IPS-18a (cell line): ENCODE data around the gene AOX1.
"Not testable (repeated sequence)": the region's sequence is repeated elsewhere in the genome, so short reads cannot be mapped to it uniquely, and the experiment has no call there.

Source experiments
- H3K27ac ChIP-seq: one replicate; pipeline ENCODE4 v1.5.1; 2013; ENCODE audit warnings: low read length
- H3K27me3 ChIP-seq: one replicate; pipeline ENCODE4 v1.6.1; 2013; ENCODE audit warnings: mild to moderate bottlenecking, low read length; ENCODE audit not compliant: control insufficient read depth, insufficient read depth
- H3K36me3 ChIP-seq: one replicate; pipeline ENCODE4 v1.6.1; 2013; ENCODE audit warnings: low read depth, low read length; ENCODE audit not compliant: control insufficient read depth
- H3K4me1 ChIP-seq: one replicate; pipeline ENCODE4 v1.6.1; 2013; ENCODE audit warnings: low read depth, low read length; ENCODE audit not compliant: control insufficient read depth
- H3K4me3 ChIP-seq: one replicate; pipeline ENCODE4 v1.5.1; 2013; ENCODE audit warnings: low read length
- H3K9ac ChIP-seq: one replicate; pipeline ENCODE4 v1.6.1; 2013; ENCODE audit warnings: mild to moderate bottlenecking, low read length, moderate library complexity
- H3K9me3 ChIP-seq: one replicate; pipeline ENCODE4 v1.6.1; 2013; ENCODE audit warnings: low read depth, low read length; ENCODE audit not compliant: control insufficient read depth

The AOX1 gene

DNA sequence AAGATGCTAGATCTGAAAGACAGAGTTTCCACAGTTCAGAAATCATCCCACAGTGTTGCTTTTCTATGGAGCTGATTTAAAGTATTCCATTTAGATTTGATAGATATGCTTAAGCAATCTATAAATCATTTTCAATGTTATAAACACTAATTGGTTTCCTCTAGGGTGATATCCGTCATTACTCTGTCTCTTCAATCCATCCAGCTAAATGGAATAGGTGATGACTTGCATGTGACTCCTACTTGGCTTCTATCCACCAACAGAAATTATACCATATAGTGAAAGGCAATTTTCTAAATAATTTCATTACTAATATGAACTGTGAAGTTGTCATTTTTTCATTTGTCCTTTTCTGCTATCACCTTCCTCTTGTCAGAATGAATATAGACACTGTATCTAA, 84.9 kb downstream of the AOX1 start:
- H3K27ac ChIP-seq = no peak overlapping the region
- no peaks in the 10 kb centered on the region for H3K9me3 ChIP-seq
- H3K9ac ChIP-seq = no peak overlapping the region
- no peaks in the 10 kb centered on the region for H3K4me1 ChIP-seq
- no peaks in the 10 kb centered on the region for H3K36me3 ChIP-seq
- H3K4me3 ChIP-seq = no peak overlapping the region
- H3K27me3 ChIP-seq = no peaks in the 10 kb centered on the region

DNA sequence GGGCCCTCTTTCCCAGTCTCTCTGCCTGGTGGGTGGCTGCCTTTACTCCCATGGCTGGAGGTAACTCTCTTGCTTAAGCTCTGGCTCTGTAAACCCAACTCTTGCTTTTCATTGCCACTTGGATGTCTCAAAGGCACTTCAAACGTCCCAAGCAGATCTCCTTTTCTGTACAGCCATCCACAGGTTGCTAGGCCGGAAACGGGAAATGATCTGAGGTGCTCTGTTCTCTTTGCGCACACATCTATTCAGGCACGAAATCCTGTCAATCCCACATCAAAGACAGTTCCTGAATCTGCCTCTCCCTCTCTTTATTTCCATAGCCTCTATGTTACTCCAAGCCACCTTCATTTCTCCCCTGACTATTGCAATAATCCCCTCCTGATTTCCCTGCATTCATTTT, 87.4 kb downstream of the AOX1 start:
- no peaks in the 10 kb centered on the region for H3K9me3 ChIP-seq
- H3K9ac ChIP-seq = no peak overlapping the region
- no peaks in the 10 kb centered on the region for H3K36me3 ChIP-seq
- H3K27me3 ChIP-seq = no peaks in the 10 kb centered on the region
- no peak overlapping the region for H3K27ac ChIP-seq
- H3K4me3 ChIP-seq = no peak overlapping the region
- H3K4me1 ChIP-seq = no peaks in the 10 kb centered on the region

DNA sequence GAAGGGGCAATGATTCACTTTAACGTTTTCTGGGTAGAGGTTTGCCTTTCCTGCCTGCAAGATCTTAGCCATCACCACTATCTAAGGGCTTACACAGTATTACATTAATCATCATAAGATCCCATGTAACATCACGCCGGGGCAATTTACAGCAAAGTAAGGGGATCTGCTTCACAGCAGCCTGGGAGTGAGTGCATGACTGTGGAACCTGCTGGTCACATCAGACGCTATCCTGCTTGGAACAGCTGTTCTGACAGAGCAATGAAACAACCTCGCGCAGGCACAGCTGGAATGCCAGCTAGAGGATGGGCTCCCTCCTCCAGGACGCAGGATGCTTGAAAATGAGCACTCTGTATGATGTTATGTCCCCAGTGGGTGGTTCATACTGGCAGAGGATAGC, 89.0 kb downstream of the AOX1 start:
- Histone ChIP-seq H3K27me3 (no peaks in the 10 kb centered on the region), H3K9ac (no peak overlapping the region)

DNA sequence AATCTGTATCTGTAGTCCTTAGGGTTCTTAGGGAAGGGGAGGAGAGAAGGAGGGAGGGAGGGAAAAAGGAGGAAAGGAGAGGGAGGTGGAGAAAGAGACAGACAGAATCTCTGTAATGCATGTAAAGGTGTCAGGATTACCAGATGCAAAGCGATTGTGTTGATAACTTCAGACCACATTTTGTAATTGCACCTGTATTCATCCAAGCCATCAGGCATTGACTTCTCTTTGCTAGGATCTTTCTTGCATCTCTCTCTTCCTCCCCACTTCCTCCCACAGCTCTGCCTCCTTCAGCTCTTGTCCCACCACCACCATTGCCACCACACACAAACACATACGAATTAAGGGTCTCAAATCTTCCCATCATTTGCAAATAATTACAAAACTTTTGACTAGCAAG, 91.4 kb downstream of the AOX1 start:
- Histone ChIP-seq H3K4me3 (no peak overlapping the region), H3K9me3 (no peaks in the 10 kb centered on the region), H3K9ac (no peak overlapping the region), H3K27ac (no peak overlapping the region), H3K4me1 (no peaks in the 10 kb centered on the region), H3K36me3 (no peaks in the 10 kb centered on the region), H3K27me3 (no peaks in the 10 kb centered on the region)

More for the DNA sequence above, 89.0 kb downstream of the AOX1 start:
- no peaks in the 10 kb centered on the region for H3K9me3 ChIP-seq
- H3K27ac ChIP-seq = no peak overlapping the region
- H3K4me1 ChIP-seq = no peaks in the 10 kb centered on the region
- H3K4me3 ChIP-seq = no peak overlapping the region
- H3K36me3 ChIP-seq = no peaks in the 10 kb centered on the region

DNA sequence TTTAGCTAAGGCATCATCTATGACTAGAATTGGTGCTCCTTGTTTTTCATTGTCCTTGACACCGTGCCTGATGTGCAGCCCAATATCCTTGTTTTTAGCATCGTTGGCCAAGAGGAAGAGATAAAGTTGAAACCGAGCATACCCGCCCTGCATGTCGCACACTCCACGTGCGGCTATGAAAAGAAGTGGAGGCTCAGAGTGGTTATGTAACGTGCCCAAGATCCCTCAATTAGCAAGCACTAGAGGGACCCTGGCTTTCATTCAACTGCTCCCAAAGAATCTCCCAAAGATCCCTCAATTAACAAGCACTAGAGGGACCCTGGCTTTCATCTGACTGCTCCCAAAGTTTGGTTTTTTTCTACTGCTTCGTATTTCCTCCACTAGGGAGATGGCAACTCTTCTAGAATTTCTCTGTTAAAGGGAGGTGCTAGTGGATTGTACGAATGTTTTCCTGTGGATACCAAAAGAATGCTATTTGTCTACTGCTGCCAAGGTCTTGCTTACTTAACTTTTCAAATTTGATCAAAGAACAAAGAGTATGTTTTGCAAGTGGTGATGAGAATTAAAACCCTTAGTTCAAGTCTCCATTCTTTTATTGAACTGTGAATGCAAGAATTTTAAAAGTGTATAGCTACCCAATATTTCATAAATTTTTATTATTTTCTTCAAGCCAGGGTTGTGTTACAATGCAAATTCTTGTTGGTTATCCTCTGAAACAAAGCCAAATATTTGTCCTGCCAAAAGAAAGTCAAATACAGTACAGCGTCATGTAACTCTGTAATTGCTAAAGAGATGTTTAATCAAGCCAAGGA, 92.1 kb downstream of the AOX1 start:
- Histone ChIP-seq H3K27me3 (no peaks in the 10 kb centered on the region), H3K9ac (no peak overlapping the region), H3K4me3 (no peak overlapping the region), H3K36me3 (no peaks in the 10 kb centered on the region), H3K27ac (no peak overlapping the region), H3K4me1 (no peaks in the 10 kb centered on the region), H3K9me3 (no peaks in the 10 kb centered on the region)

DNA sequence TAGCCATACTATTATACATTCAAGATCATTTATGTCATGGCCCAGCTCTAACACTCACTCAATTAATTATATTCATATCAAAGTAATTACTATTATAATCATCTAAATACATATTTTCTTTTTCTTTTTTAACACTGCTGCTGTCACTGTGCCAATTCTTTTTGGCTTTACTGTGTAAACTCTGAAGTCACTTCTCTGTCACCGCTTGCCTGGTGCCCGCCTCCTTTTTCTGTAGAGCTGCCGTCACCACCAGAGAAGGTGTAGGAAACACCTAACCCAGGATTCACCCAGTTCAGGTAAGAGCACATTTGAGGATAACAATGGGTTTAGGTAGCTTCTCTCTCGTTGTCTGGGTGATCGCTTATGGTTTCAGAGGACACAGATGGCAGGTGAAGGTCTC, 93.3 kb downstream of the AOX1 start:
- H3K27ac ChIP-seq = no peak overlapping the region

DNA sequence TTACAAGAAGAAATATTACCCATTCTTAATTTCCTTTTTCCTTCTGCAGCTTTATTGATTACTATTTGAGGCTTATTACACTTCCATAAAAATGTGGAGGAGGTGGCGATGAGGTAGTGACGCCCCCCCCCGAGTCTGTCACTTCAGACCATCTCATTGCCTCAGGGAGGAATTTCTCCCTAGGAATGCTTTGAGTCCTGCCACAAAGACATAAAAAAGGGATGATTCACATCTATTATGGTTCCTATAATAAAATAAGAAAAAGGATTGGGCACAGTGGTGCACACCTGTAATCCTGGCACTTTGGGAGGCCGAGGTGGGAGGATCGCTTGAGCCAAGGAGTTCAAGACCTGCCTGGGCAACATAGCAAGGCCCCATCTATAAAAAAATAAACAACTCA, 93.7 kb downstream of the AOX1 start:
- Histone ChIP-seq H3K27ac (no peak overlapping the region), H3K36me3 (no peaks in the 10 kb centered on the region)

More for the DNA sequence above, 93.3 kb downstream of the AOX1 start:
- Histone ChIP-seq H3K27me3 (no peaks in the 10 kb centered on the region), H3K4me3 (no peak overlapping the region), H3K4me1 (no peaks in the 10 kb centered on the region), H3K9me3 (no peaks in the 10 kb centered on the region), H3K9ac (no peak overlapping the region), H3K36me3 (no peaks in the 10 kb centered on the region)

DNA sequence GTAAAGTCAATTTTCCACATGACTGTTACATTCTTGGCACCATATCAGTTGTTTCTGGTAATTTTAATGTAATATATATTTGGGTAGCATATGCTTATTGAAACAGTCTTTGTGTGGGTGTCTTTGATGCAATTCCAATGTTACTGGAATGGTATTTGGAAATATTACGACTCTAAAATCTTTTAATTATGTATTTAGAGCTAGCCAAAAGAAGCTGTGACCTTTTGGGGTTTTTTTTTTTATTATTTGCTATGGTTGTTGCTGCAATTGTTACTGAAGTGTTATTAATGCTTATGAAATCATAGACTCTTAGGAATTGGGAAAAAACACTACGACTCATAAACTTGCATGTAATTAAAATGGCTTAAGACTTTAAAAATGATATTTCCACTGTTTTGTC, 95.9 kb downstream of the AOX1 start:
- Histone ChIP-seq H3K4me3 (no peak overlapping the region), H3K4me1 (no peaks in the 10 kb centered on the region), H3K9me3 (no peaks in the 10 kb centered on the region), H3K27ac (no peak overlapping the region), H3K9ac (no peak overlapping the region), H3K36me3 (no peaks in the 10 kb centered on the region), H3K27me3 (no peaks in the 10 kb centered on the region)

More for the DNA sequence above, 93.7 kb downstream of the AOX1 start:
- Histone ChIP-seq H3K9ac (no peak overlapping the region), H3K27me3 (no peaks in the 10 kb centered on the region), H3K9me3 (no peaks in the 10 kb centered on the region), H3K4me3 (no peak overlapping the region), H3K4me1 (no peaks in the 10 kb centered on the region)

DNA sequence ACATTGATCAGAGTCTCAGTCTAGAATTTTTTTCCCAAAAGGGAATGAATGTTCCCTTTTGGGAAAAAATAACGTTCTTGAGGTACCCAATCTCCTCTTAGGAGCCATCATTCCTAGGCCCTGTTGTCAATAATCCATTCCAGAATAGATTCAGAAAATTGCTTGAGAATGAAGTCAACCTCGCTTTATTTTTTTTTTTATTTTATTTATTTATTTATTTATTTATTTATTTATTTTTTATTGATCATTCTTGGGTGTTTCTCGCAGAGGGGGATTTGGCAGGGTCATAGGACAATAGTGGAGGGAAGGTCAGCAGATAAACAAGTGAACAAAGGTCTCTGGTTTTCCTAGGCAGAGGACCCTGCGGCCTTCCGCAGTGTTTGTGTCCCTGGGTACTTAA, 96.6 kb downstream of the AOX1 start:
- H3K27me3 ChIP-seq, H3K9me3 ChIP-seq, H3K27ac ChIP-seq, H3K9ac ChIP-seq, H3K36me3 ChIP-seq, H3K4me1 ChIP-seq, H3K4me3 ChIP-seq: not testable (repeated sequence)

DNA sequence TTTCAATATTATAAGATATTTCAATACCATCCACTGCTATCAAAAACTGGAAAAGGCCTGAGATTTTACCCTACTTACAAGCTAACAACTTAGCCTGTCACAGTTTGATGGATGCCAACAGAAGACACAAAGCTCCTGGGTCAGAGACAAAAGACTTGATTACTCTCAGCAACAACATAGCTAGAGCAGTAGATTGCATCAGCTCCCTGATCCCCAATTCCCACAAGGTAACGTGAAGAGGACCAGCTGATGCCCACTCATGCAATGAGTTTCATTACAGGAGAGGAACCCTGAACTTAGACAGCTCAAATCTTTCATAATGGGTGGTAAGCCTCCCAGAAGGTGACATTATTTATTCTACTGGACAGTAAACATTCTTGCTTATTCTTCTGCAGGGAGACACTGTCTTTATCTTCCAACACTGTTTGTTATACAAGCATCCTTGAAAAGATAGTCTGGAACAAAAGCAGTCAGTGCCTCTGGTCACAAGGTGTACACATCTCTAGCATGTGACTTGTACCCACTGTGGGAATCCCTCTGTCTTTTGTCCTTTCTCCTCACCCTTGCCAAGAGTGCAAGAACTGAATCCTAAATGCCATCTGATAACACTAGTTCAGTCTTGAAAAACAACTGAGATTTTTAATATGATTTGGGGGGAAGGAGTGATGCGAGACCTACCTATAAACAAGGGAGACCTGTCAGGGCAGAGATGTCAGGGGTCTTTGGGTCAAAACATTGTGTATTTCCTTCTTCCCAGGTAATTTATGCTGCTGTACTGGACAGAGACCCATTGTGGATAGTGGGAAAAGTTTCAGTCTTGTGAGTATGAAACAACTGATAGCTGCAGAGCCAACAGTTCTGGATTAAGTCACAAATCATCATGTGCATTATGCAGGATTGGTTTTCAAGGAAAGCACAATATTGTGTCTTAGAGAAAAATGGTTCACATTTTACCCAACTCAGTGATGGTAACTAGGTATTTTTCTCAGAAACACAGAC, 102.4 kb downstream of the AOX1 start:
- H3K9me3 ChIP-seq = no peaks in the 10 kb centered on the region
- no peak overlapping the region for H3K9ac ChIP-seq
- H3K4me3 ChIP-seq = no peak overlapping the region
- no peak overlapping the region for H3K27ac ChIP-seq
- no peaks in the 10 kb centered on the region for H3K27me3 ChIP-seq
- no peaks in the 10 kb centered on the region for H3K4me1 ChIP-seq
- no peaks in the 10 kb centered on the region for H3K36me3 ChIP-seq

DNA sequence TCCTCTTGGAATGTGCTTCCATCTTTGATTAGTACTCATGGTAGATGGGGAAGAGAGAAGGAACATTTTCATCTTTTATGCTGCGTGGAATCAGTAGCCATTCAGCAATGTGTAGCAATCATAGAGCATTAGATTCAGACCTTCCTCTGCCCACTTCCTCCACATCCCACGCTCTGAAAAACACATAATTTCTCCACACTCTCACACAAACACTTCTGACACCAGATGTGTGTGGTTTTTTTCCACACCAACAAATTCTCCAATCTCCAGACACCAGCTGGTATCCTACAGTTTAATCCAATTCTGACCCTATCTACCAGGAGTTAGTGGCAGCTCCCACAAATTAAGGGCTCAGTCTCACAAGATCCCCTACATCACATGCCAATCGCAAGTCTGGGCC, 103.3 kb downstream of the AOX1 start:
- Histone ChIP-seq H3K36me3 (no peaks in the 10 kb centered on the region), H3K27me3 (no peaks in the 10 kb centered on the region), H3K4me3 (no peak overlapping the region), H3K27ac (no peak overlapping the region), H3K4me1 (no peaks in the 10 kb centered on the region), H3K9ac (no peak overlapping the region), H3K9me3 (no peaks in the 10 kb centered on the region)
